Mucosa of descending colon (tissue), 3 donors: ENCODE data around the gene RAB23. TPM values are rescaled to one million over a fixed set of nuclear protein-coding genes. Genes with fewer than 3 reads are reported as not detected.

ENCODE experiments used
- ATAC-seq: fragments of 200-7000 bp; cut with Tn5 transposase; one replicate; pipeline ENCODE4 v1.9.1; 2020; ENCODE audit warnings: mild to moderate bottlenecking, moderate library complexity
- DNase-seq, 3 donors: peaks; one replicate each; pipeline ENCODE4 v3.0.0-alpha.2; 2020
- H3K36me3 ChIP-seq: fragments of 200-600 bp; one replicate; pipeline ENCODE4 v1.8.0; 2021; ENCODE audit warnings: low read depth, mild to moderate bottlenecking
- H3K4me1 ChIP-seq: fragments of 200-600 bp; one replicate; pipeline ENCODE4 v1.8.0; 2021; ENCODE audit warnings: low read depth, mild to moderate bottlenecking
- H3K4me3 ChIP-seq: fragments of 200-600 bp; one replicate; pipeline ENCODE4 v1.8.0; 2021; ENCODE audit warnings: mild to moderate bottlenecking
- H3K9me3 ChIP-seq: fragments of 200-600 bp; one replicate; pipeline ENCODE4 v1.8.0; 2021; ENCODE audit warnings: mild to moderate bottlenecking
- intact Hi-C, 2 donors: fragments of 100-400 bp; cut with DNase I in 1 of 2; cut with micrococcal nuclease in 1 of 2; formaldehyde crosslinking; loops; one replicate each; pipeline versions ENCODE4 v1.11.0 to v1.11.1; 2022; cut with DNase I, micrococcal nuclease
- total RNA-seq, 3 donors: library from RNA; stranded (reverse); fragmentation: NEBNext Ultra II Directional in 2 of 3; extraction: Animal tissue kit (Norgen Biotek cat#: 25700) in 2 of 3; gene quantifications; one replicate each; pipeline versions ENCODE4 v1.2.1 to v1.2.4, GENCODE V29; 2021 to 2023
- TF ChIP-seq, protein P1 (sequence below): fragments of 200-600 bp; IDR thresholded peaks from one replicate; pipeline ENCODE4 v1.8.0; 2022; ENCODE audit warnings: antibody characterized with exemption, mild to moderate bottlenecking
- donor health status: DM: no; HTN: no; CAD: no; lungs with moderate emphysema.
- donor health status: DM: no; HTN: no; CAD: no.
- donor health status: DM: no; HTN: yes; CAD: no.

The RAB23 gene
- total RNA-seq, 3 donors from 2014 or later, result 2.9 to 109 (median 8.7) TPM

DNA sequence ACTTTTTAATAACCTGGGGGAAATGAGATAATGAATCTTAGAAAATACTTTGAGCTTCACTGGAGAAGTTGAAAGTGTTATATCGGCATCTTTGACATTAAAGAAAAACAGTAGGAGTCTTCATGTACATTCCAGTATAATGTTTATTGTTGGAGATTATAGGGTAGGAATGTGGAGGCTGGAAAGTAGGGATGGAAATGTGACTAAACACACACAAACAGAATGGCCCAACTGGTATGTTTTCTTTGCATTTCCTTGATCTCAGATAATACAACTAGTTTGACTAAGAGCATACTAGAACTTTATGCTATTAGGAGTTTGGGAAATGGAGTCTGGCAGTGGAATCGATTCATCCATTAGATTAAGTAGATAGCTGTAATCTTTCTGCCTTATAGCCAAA is 60.1 kb downstream of the RAB23 start:
- ATAC-seq, result no peak
- Histone ChIP-seq H3K36me3 (no peaks in the 10 kb centered on the region), H3K9me3 (no peaks in the 10 kb centered on the region), H3K4me3 (no peak overlapping the region), H3K4me1 (no peaks in the 10 kb centered on the region)
- no peak for DNase-seq
- TF ChIP-seq, protein P1, sequence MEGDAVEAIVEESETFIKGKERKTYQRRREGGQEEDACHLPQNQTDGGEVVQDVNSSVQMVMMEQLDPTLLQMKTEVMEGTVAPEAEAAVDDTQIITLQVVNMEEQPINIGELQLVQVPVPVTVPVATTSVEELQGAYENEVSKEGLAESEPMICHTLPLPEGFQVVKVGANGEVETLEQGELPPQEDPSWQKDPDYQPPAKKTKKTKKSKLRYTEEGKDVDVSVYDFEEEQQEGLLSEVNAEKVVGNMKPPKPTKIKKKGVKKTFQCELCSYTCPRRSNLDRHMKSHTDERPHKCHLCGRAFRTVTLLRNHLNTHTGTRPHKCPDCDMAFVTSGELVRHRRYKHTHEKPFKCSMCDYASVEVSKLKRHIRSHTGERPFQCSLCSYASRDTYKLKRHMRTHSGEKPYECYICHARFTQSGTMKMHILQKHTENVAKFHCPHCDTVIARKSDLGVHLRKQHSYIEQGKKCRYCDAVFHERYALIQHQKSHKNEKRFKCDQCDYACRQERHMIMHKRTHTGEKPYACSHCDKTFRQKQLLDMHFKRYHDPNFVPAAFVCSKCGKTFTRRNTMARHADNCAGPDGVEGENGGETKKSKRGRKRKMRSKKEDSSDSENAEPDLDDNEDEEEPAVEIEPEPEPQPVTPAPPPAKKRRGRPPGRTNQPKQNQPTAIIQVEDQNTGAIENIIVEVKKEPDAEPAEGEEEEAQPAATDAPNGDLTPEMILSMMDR, result no peak
- intact Hi-C loops, result no loop called here

DNA sequence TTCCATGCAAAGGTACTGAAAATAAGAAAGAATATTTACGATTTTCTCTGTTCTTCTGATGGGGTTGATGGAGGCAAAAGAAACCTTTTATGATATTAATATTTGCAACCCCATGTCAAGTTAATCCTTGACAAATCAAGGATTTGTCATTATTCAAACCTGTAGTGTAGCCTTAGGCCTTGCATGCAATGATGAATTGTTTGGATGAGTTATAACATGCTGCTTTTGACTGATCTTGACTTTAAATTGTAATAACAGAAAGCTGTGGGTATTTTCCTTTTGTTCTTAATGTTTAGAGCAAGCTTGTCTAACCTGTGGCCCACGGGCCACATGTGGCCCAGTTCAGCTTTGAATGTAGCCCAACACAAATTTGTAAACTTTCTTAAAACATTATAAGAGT is 63.0 kb downstream of the RAB23 start:
- ATAC-seq, result no peak
- no peaks in the 10 kb centered on the region for H3K4me1 ChIP-seq
- TF ChIP-seq, protein P1, result no peak

DNA sequence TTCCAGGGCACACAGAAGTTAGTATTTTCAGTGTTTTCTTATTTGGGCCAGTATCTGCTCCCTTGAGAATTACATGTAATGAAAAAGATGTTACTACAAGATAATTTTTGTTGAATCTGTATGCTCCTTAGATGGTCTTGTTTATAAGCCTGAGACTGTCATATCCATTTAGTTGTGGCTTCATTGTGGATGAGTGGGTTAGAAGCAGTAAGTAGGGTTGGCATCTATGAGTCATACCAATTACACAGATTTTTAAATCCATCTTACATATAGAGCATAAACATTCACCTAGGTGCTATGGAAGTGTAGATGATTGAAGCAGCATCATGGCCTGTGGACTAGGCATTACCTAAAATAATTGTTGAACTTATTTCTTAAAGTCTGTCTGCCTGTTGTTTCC is 63.4 kb downstream of the RAB23 start:
- H3K4me3 ChIP-seq, result no peak overlapping the region
- H3K9me3 ChIP-seq, result no peaks in the 10 kb centered on the region
- intact Hi-C loops, result no loop called here
- H3K4me1 ChIP-seq, result no peaks in the 10 kb centered on the region
- no peak for DNase-seq
- no peaks in the 10 kb centered on the region for H3K36me3 ChIP-seq
- no peak for ATAC-seq
- TF ChIP-seq, protein P1, result no peak

More for the DNA sequence above, 63.0 kb downstream of the RAB23 start:
- no peak for DNase-seq
- Histone ChIP-seq H3K4me3 (no peak overlapping the region), H3K9me3 (no peaks in the 10 kb centered on the region), H3K36me3 (no peaks in the 10 kb centered on the region)
- intact Hi-C loops, result no loop called here

DNA sequence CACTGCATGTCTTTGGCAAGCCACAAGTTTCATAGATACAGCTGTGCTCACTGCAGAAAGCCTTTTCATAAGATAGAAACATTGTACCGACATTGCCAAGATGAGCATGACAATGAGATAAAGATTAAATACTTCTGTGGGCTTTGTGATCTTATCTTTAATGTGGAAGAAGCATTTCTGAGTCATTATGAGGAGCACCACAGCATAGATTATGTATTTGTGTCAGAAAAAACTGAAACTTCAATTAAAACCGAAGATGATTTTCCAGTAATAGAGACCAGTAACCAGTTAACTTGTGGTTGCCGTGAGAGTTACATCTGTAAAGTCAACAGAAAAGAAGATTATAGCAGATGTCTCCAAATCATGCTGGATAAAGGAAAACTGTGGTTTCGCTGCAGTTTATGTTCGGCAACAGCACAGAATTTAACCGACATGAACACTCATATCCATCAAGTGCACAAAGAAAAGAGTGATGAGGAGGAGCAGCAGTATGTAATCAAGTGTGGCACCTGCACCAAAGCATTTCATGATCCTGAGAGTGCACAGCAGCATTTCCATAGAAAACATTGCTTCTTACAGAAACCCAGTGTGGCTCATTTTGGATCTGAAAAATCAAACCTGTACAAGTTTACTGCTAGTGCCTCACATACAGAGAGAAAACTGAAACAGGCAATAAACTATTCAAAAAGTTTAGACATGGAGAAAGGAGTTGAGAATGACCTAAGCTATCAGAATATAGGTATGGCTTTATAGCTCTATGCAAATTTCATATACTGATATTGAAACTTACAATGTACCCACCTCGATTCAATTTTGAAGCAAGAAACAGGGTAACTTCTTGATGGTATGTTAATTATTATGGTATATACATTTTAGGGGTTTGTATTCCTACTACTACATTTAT is 73.9 kb downstream of the RAB23 start:
- Histone ChIP-seq H3K9me3 (no peaks in the 10 kb centered on the region), H3K4me1 (no peaks in the 10 kb centered on the region), H3K36me3 (no peaks in the 10 kb centered on the region), H3K4me3 (no peak overlapping the region)
- DNase-seq (no peak), ATAC-seq (no peak)
- TF ChIP-seq, protein P1, result no peak
- intact Hi-C loops, result no loop called here

DNA sequence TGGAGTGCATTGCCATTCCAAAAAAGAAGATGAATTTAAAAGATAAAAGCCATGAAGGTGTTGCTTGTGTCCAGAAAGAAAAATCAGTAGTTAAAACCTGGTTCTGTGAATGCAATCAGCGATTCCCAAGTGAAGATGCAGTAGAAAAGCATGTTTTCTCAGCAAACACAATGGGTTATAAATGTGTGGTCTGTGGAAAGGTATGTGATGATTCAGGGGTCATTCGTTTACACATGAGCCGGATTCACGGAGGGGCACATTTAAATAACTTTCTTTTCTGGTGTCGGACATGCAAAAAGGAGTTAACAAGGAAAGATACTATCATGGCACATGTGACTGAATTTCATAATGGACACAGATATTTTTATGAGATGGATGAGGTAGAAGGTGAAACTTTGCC is 74.7 kb downstream of the RAB23 start:
- H3K4me3 ChIP-seq, result no peak overlapping the region
- DNase-seq (no peak), ATAC-seq (no peak)
- TF ChIP-seq, protein P1, result no peak
- intact Hi-C loops, result no loop called here
- no peaks in the 10 kb centered on the region for H3K36me3 ChIP-seq
- no peaks in the 10 kb centered on the region for H3K4me1 ChIP-seq
- H3K9me3 ChIP-seq, result no peaks in the 10 kb centered on the region
